Activated CD4-positive, alpha-beta T cell treated with anti-CD3 and anti-CD28 coated beads for 1 hour (primary cell): ENCODE data around the gene USP47.

Experiments
- DNase-seq: peaks from one replicate; pipeline ENCODE4 v3.0.0-alpha.2; 2020

Gene USP47

DNA sequence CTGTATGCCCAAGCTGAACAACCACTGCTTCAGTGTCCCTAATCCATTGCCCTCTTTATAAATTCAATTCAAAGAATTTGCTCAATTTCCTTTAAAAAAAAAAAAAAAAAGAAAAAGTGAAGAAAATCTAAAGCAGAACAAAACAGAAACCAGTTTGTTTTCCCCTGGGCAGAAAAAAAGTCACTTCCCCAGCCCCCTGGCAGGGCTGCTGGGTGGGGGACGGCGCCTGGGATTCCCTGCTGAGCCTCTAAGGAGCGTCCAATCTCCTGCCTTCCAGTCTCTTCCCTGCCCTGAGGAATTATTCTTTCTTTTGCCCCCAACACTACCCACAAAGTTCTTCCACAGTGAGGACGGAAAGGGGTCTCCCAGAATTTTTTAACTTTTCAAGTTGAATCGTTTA is 142.8 kb downstream of the USP47 start:
- DNase-seq = no peak

DNA sequence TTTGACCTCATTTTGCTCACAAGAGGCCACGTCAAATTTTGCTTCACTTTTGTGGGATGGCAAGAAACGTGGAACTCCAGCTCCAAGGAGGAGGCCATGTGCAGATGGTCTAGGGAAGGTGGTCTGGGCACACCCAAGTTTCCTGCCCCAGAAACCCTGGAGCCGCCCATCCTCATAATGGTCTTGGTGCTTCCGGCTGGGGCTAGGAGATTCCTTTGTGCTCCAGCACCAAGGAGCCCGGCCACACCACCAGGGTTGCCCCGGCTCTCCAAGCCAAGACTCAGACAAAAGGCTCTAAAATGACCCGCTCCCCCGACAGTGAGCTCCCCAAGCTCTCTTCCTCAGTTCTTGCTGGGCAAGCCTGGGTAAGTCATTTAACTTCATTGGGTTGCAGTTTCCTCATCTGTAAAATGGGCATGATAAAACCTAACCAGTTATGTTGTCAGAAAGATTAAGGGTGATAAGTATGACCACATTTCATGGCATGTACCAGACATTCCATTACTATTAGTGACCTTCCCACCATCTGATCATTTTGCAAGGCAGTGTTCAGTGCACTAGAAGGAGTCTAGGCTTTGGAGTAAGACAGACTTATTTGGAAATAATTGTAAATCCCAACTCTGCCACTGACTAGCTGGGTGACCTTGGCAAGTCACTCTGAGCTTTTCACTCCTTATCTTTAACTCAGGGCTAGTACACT is 143.4 kb downstream of the USP47 start:
- no peak for DNase-seq

DNA sequence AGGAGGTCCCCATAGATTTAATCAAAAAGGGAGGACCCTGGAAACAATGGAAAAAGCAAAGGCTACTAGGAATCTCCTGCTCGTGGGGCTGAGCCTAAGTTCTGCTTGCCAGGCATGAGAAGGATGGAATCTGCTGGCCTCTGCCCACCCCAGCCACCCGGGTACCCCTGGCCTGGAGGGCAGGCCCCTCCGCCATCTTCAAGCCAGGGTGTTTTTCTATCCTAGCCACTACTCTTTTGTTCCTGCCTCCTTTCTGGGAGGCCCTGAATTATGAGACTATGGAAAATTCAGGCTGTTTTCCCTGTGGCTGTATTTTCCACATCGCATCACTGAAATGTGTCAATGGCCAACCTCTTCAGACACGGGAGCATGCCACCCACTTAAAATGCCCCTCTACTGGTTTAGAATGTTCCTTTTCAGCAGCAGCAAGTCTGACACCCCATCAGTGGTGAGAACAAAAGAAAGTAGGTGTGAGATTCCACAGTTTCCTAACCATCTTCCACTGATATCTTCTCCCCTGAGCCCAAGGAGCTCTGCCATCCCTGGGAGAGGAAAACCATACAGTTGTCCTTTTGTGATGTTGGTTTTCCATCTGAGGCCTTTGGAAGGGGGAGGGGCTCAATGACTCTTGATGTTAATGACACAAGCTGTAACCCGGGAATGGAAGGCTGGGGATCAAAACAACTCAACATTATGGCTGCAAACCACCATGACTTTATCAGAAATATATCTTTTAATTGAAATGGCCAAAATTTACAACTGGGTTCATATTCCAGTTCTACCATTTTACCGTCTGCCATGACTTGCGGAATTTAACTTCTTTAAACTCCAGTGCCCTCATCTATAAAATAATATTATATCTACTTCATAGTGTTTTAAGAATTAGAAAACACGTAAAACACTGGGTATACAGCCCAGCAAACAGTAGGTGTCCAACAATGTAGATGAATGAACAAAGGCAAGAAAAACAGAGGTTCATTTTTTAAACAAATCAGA is 144.5 kb downstream of the USP47 start:
- no peak for DNase-seq

GRCh38 chr11:11987503-11988022 is 145.8 kb downstream of the USP47 start:
- DNase-seq = no peak

DNA sequence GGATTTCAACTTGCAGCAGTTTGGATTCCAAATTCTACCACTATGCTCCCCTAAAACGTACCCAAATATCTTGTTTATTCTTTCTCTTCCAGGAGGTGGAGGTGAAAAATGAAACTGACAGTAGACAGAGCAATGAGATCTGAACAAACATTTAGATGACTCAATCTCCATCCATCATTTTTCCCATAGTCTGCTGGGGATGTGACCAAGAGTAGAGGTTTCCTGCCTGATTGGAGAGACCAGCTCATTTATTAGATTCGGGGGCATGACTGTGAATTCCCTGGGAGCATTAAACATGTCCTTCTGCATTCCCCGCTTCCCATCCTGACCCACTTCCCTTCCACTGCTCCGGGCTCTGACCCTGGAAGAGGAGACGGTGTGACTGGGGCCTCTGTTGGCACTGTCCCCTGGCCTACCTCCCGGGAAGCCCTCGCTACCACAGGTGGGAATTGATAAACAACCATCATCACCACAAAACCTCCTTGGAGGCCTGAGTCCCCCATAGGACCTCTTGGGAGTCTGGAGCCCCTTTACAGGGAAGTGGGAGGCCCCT is 146.4 kb downstream of the USP47 start:
- DNase-seq = no peak

DNA sequence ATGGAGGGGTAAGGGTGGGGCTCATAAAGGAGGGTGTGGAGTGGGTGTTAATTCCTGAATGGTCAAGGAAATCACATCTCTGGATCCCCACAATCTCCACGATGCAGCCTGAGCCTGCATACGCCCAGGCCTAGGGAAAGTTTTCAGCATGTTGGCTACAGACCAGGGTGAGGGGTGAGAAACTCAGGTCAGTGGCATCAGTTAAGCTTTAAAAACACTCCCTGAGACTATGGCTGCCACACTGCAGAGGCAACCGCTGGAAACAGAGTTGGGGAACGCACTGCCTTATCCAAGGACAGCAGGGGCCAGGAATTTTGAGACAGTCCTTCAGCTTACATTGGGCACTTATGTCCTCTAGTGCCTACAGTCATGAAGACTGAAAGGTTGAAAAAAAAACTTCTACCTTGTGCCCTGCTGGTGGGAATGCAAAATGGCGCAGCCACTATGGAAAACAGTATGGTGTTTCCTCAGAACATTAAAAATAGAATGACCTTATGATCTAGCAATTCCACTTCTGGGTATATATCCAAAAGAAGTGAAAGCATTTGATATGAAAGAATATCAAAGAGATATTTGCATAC is 147.0 kb downstream of the USP47 start:
- DNase-seq = no peak

DNA sequence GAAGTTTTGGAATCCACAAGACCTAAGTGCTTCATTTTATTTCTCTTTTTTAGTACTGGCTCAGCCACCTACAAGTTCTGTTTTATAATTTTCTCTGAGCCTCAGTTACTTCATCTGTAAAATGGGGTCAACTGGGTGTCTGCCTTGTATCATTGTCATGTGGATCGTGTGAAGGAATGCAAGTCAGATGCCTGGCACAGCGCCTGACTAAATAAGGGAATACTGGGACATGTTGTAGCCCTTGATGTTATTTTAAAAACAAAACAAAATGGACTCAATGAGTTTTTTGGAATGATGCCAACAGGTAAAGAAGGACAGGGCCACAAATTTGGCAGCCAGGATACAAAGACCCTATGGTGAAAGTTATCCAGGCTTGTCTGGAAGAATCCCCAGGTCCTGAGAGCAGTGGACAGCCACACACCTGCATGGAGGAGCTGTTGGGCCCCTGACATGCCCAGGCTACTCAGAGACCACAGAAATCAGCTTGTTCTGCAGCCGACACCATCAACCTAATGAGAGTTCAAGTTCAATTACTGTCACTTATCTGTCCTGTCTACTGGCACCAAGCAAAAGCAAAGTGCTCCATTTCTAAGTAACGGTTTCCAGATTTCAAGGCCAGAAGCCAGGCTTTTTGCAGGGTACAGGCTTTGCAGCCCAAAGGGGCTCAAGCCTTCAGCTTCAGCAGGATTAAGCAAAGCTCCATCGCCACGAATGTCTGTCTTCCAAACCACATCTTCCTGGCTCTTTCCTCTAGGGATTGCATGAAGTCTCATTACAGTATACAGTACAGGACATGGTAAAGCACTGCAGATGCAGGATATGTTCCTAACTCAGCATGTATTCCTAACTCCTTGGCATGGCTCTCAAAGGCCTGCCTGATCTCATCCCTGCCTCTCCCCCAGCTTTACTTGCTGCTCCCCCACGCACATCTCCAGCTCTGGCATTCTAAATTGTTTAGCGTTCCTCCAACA is 148.3 kb downstream of the USP47 start:
- DNase-seq = no peak

- DNase-seq = no peak
Observed at GRCh38 chr11:11992257-11993212, 150.8 kb downstream of the USP47 start.

DNA sequence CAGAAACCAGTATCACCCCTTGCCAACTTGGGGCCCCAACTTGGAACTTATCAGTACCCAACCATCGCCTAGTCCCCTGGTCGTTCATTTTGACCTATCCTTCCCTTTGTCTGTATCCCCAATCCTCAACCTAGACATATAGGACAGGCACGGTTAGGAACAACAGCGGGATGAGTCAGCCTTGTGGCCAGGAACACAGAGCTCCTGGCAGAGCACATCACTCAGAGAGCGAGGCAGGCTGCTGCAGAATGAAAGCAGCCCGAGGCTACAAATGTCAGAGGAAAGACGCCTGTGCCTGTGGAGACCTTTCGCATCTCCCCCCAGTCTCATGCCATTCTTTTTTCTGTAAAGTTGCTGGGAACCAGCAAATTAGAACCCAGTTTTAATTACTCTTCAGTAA is 152.1 kb downstream of the USP47 start:
- DNase-seq = no peak

- DNase-seq = no peak
Observed at GRCh38 chr11:11995601-11996000, 153.8 kb downstream of the USP47 start.

DNA sequence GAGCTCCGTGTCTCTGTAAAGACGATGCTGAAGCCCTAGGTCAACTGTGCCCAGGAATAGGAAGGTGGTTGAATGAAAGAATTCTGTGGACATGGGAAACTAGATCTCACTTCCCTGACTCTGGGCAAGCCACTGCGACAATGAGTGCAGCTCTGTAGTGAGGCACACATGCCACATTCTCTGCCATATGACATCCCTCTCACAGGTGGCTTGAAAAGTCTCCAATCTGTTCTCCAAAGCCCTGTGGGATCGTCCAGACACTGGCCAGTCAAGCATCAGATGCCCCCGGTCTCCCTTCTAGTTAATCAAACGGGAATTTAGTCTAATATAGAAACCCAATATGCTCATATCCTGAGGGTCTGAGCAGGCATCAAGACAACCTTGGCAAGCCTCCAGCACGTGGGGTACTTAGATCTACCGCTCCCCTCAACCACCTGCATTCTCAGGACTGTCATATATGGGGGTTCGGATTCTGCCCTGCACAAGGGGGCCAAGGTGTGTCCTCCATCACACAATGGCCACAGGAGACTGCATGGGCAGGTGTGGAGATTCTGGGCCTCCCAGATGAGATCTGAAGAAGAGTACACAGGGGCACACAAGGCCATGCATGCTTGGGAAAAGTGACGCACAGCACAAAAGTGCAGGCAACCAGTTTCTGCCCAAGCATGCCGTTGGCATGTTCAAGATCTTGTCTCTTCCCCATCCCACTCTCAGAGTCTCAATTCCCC is 154.7 kb downstream of the USP47 start:
- DNase-seq = no peak

GRCh38 chr11:11997049-11997322 is 155.2 kb downstream of the USP47 start:
- DNase-seq = no peak

DNA sequence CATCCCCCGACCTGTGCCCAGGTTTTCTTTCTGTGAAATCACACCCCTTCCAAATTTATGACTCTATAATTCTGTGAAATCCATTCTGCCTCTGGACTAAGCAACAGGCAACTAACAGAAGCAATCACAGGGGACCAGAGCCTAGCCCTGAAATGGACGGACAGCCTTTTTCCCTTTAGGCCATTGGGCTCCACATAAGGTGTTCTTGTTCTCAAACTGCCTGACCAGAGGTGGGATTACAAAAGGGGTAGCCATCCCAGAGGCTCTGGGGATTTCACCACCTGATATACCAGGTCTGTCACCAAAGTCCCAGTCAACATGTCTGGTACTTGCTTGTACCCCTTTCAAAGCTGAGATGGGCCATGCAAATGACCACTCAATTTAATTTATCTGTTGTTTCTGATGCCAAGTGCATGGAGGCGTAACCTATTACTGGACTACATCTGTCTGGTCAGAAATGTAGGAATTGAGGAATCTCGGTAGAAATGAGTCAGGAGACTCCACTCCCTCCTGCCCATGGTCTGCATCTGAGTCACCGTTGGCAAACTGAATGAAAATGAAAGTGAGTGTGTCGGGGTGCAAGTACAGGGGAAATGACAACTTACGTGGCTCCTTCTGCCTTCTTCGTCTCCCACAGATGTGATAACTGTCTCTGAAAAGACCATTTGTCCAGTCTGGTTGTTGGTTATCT is 156.5 kb downstream of the USP47 start:
- DNase-seq = no peak

- no peak for DNase-seq
Observed at GRCh38 chr11:12001186-12001585, 159.4 kb downstream of the USP47 start.

DNA sequence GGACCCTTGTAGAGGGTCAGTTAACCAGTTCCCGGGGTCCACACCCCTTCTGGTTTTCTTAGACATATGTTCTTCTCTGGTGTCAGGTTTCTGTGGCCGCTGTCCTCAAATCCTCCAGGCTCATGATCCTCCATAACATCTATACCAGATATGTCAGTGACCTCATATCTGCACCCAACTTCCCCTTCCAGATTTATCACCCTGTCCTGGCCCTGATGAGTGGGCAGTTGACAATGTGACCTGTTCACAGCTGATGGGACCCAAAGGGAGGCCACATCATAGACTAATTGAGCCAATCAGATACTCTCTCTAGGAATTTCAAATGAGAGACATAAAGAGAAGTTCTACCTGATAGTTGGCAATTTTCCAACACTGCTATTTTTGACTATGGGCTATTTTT is 161.6 kb downstream of the USP47 start:
- no peak for DNase-seq

DNA sequence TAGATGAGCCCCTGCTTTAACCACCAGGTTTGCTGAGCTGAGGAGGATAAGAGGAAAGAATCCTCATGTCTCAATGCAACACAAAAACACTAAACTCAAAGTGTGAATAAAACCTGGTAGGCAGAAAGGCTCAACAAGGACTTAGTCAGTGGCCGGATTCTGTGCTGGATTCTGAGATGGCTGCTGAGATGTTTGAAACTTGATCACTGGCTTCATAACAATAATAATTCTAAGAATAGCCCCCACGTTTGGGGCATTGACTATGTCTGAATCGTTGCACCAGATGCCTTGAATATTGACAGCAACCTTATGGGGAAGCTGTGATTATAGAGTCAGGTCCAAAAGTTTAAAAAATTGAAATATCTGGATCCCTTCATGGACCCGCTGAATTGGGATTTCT is 162.0 kb downstream of the USP47 start:
- no peak for DNase-seq

- no peak for DNase-seq
Observed at GRCh38 chr11:12005061-12005460, 163.3 kb downstream of the USP47 start.

DNA sequence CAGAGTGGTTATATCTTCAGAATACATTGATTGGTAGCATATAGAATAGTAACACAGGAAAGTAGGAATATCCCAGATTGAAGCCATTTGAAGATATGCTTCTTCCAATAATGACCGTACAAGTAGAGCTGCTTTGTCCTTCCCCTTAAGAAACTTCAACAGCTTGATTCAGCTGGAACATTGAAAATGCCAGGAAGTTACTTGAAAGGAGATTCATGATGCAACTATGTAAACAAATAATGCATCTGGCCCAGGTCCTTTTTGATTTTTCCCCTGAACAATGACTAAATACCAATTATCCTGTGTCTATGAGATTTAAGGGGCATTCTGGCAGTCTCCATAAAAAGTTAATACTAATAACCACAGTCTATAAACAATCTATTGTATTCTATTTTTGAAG is 163.7 kb downstream of the USP47 start:
- no peak for DNase-seq

DNA sequence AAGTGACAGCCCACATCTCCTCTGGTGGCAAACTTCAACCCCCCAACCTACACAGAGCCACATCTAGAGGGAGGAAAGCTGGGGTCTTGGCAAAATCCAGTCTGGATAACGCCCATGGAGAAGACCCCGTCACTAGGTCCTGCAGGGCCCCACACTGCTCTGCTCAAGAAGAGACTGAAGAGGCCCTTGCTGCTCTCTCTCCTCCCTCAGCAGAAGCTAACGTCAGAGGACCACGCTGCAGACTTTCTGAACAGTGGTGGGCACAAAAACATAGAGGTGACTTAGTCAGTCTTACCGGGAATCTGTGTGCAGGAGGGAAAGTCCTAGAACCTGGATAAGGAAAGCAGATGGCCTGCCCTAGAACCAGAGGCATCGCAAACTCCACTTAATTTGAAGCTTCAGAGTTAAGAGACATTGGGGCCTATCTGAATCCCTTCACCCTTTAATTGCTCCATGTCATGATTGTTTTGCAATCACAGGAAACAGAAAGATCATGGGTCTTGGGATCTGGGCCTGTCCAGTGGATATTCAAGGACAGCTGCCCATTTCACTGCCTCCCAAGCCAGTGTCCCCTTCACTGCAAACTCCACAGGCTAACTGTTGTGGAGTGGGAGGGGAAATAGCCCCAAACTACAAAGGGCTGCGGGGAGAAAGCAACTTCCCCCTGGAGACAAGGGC is 164.9 kb downstream of the USP47 start:
- DNase-seq = no peak
